Spleen (tissue), 11 donors: Measurements from ENCODE around the gene AKAP12. TPM values are rescaled to one million over a fixed set of nuclear protein-coding genes. Genes with fewer than 3 reads are reported as not detected.

Experiments
- DNase-seq: peaks from one replicate; pipeline ENCODE4 v3.0.0-alpha.2; 2020
- H3K27ac ChIP-seq, 8 donors: fragments of 200-600 bp; sonication (generic) in 7 of 8; 1 replicate in 4 of 8; 2 replicates in 4 of 8; pipeline versions ENCODE4 v1.5.0 to v1.8.0; 2016 to 2021; ENCODE audit warnings: inconsistent platforms in 4 of 8, mild to moderate bottlenecking in 4 of 8, moderate library complexity in 1 of 8
- H3K27me3 ChIP-seq, 7 donors: fragments of 200-600 bp; sonication (generic) in 6 of 7; replicated peaks in 1 of 7; 1 replicate in 4 of 7; 2 replicates in 3 of 7; pipeline versions ENCODE4 v1.5.0 to v1.8.0; 2016 to 2021; ENCODE audit warnings: inconsistent platforms in 3 of 7, mild to moderate bottlenecking in 1 of 7
- H3K36me3 ChIP-seq, 6 donors: fragments of 200-600 bp; sonication (generic) in 5 of 6; 1 replicate in 4 of 6; 2 replicates in 2 of 6; pipeline versions ENCODE4 v1.5.0 to v1.8.0; 2016 to 2021; ENCODE audit warnings: inconsistent platforms in 2 of 6
- H3K4me1 ChIP-seq, 6 donors: fragments of 200-600 bp; sonication (generic) in 5 of 6; 1 replicate in 3 of 6; 2 replicates in 3 of 6; pipeline versions ENCODE4 v1.5.0 to v1.8.0; 2016 to 2021; ENCODE audit warnings: inconsistent platforms in 3 of 6
- H3K4me3 ChIP-seq, 8 donors: fragments of 200-600 bp; sonication (generic) in 7 of 8; 1 replicate in 4 of 8; 2 replicates in 4 of 8; pipeline versions ENCODE4 v1.5.0 to v1.8.0; 2016 to 2021; ENCODE audit warnings: inconsistent platforms in 4 of 8, mild to moderate bottlenecking in 4 of 8, moderate library complexity in 2 of 8
- H3K9me3 ChIP-seq, 8 donors: fragments of 200-600 bp; sonication (generic) in 7 of 8; 1 replicate in 4 of 8; 2 replicates in 4 of 8; pipeline versions ENCODE4 v1.5.0 to v1.8.0; 2016 to 2021; ENCODE audit warnings: inconsistent platforms in 4 of 8
- POLR2A ChIP-seq, 3 donors: fragments of 450-650 bp; IDR thresholded peaks; one replicate each; pipeline ENCODE4 v1.5.1; 2017; ENCODE audit warnings: antibody characterized with exemption in 3 of 3, mild to moderate bottlenecking in 1 of 3
- POLR2AphosphoS5 ChIP-seq, 3 donors: sonication (generic); formaldehyde crosslinking; IDR thresholded peaks; one replicate each; pipeline ENCODE4 v1.5.1; 2017; ENCODE audit warnings: antibody characterized with exemption in 3 of 3
- WGBS, 5 donors: extraction: QIAGEN DNeasy Blood & Tissue Kit in 3 of 5; methylation state at CpG; one replicate each; pipeline versions ENCODE4 v1.1.5 to v1.1.7; 2013 to 2018; 5-methylcytosine and 5-hydroxymethylcytosine counted together
- intact Hi-C: fragments of 100-400 bp; cut with DNase I; formaldehyde crosslinking; loops from one replicate; pipeline ENCODE4 v1.15.0; 2023; ENCODE audit warnings: low total_unique reads
- polyA plus RNA-seq, 3 donors: library from polyadenylated mRNA; stranded (reverse); fragments of 200-250 nt; gene quantifications; one replicate each; pipeline ENCODE4 v1.2.1, GENCODE V29; 2013
- total RNA-seq, 7 donors: library from RNA; depleted of rRNA in 3 of 7; stranded (reverse); fragments of >200 nt in 3 of 7; fragmentation: NEBNext Ultra II Directional in 4 of 7; extraction: Animal tissue kit (Norgen Biotek cat#: 25700) in 4 of 7; gene quantifications; one replicate each; pipeline versions ENCODE4 v1.1.0 to v1.2.1, GENCODE V29; 2016 to 2021
- TF ChIP-seq, protein P1 (sequence below), 11 experiments: fragments of 200-600 bp in 7 of 11; fragments of 450-650 bp in 4 of 11; sonication (generic) in 4 of 11; IDR thresholded peaks in 8 of 11; conservative IDR thresholded peaks in 3 of 11; 1 replicate in 7 of 11; 2 replicates in 4 of 11; pipeline versions ENCODE4 v1.4.0 to v1.8.0; 2016 to 2021; ENCODE audit warnings: antibody characterized with exemption in 11 of 11, inconsistent platforms in 4 of 11, mild to moderate bottlenecking in 1 of 11
- donor health status: healthy with polysubstance abuse.
- donor health status: DM: no; HTN: no; CAD: no; lungs with moderate emphysema.
- donor health status: DM: no; HTN: no; CAD: no.
- donor health status: Bipolar disorder and iron deficiency.
- donor health status: healthy.
- donor health status: DM: no; HTN: no; CAD: no.
- donor health status: DM: yes; HTN: yes; CAD: no.

The AKAP12 gene
- total and polyA plus RNA-seq, 10 donors, result 3.2 to 64.7 (median 44.1) TPM

DNA sequence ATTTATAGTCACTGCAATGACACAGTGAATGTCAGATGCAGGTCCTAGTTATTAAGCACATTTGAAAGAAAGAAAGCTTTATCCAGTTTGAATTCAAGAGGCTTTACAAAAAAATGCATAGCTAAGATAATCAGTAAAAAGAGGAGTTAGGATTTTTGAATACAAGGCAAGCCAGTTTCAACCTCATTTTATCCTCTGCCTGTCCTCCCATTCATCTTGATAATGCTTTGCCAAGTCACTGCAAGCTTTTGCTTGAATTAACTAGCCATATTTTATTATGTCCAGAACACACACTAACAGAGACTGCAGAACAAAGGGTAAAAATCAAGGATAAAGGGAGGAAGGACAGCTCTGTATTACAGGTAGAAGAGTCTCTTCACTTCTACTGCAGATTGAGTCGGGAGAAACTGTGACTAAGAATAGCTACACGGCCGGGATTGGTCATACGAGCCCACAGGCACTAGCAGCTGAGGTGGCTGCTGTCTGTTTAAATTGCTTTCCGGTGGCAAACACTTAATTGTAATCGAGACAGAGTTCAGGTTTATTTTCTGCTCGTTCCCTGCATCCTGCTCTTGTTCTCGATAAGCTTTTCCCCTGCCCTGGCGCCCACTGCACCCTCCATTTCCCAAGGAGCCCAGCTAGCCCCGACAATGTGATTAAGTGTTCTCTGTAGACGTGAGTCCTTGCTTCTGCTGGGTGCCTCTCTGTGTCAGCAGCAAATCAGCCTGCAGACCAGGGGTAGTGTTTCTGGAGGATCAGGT is 30.5 kb upstream of the AKAP12 start:
- DNase-seq, result no peak
- 41 to 66% (median 44%) methylated on average over 11 of the region's 11 CpGs for WGBS, 5 donors
- Histone ChIP-seq H3K9me3 (peaks cover 0 to 34% (median 18%) of the 10 kb centered on the region in 8 donors), H3K36me3 (no peaks in the 10 kb centered on the region), H3K4me3 (no peak overlapping the region), H3K27ac (no peak overlapping the region), H3K27me3 (peaks cover 0 to 13% (median 0%) of the 10 kb centered on the region in 7 donors), H3K4me1 (peaks cover 0 to 8% (median 0%) of the 10 kb centered on the region in 6 donors)
- intact Hi-C loops, result no loop called here
- TF ChIP-seq POLR2A (IDR thresholded peaks at IDR 0.05) (no peak), POLR2AphosphoS5 (IDR thresholded peaks at IDR 0.05) (no peak)
- TF ChIP-seq, protein P1, sequence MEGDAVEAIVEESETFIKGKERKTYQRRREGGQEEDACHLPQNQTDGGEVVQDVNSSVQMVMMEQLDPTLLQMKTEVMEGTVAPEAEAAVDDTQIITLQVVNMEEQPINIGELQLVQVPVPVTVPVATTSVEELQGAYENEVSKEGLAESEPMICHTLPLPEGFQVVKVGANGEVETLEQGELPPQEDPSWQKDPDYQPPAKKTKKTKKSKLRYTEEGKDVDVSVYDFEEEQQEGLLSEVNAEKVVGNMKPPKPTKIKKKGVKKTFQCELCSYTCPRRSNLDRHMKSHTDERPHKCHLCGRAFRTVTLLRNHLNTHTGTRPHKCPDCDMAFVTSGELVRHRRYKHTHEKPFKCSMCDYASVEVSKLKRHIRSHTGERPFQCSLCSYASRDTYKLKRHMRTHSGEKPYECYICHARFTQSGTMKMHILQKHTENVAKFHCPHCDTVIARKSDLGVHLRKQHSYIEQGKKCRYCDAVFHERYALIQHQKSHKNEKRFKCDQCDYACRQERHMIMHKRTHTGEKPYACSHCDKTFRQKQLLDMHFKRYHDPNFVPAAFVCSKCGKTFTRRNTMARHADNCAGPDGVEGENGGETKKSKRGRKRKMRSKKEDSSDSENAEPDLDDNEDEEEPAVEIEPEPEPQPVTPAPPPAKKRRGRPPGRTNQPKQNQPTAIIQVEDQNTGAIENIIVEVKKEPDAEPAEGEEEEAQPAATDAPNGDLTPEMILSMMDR (IDR thresholded peaks at IDR 0.05 in 8 of 11, conservative IDR thresholded peaks at IDR 0.05 in 3 of 11), result no peak

DNA sequence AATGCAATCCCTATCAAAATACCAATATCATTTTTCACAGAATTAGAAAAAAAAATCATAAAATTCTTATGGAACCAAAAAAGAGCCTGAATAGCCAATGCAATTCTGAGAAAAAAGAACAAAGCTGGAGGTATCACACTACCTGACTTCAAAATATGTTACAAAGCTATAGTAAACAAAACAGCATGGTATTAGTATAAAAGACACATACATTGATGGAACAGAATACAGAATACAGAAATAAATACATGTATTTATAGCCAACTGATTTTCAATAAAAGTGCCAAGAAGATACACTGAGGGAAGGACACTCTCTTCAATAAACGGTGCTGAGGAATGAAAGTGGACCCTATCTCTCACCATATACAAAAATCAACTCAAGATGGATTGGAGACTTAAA is 28.7 kb upstream of the AKAP12 start:
- H3K4me3 ChIP-seq, result no peak overlapping the region
- WGBS, 5 donors, result 86 to 95% (median 95%) methylated on average over 1 of the region's 1 CpG
- no peak overlapping the region for H3K27ac ChIP-seq
- H3K9me3 ChIP-seq, result peaks cover 0 to 34% (median 18%) of the 10 kb centered on the region in 8 donors
- intact Hi-C loops, result no loop called here
- H3K36me3 ChIP-seq, result no peaks in the 10 kb centered on the region
- peaks cover 0 to 13% (median 0%) of the 10 kb centered on the region in 7 donors for H3K27me3 ChIP-seq
- H3K4me1 ChIP-seq, result peaks cover 0 to 8% (median 0%) of the 10 kb centered on the region in 6 donors
- no peak for DNase-seq
- TF ChIP-seq, protein P1 (IDR thresholded peaks at IDR 0.05 in 8 of 11, conservative IDR thresholded peaks at IDR 0.05 in 3 of 11), result no peak
- TF ChIP-seq POLR2AphosphoS5 (IDR thresholded peaks at IDR 0.05) (no peak), POLR2A (IDR thresholded peaks at IDR 0.05) (no peak)

DNA sequence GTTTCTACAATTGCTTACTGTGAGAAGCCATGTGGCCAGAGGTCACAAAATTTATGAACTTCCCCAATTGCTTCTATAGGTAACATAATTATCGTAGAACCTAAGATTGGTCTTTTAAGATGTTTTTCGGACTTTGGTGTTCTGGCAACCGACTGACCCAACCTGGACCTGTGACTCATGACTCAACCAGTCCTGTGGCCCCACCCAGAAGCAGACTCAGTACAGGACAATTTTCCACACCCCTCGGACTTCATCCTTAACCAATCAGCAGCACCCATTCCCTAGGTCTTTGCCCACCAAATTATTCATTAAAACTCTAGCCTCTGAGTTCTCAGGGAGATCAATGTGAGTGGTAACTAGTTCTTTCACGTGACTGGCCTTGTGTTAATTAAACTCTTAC is 26.4 kb upstream of the AKAP12 start:
- Histone ChIP-seq H3K9me3 (peaks cover 0 to 34% (median 18%) of the 10 kb centered on the region in 8 donors), H3K4me1 (peaks cover 0 to 8% (median 0%) of the 10 kb centered on the region in 6 donors), H3K27me3 (peaks cover 0 to 8% (median 0%) of the 10 kb centered on the region in 7 donors), H3K27ac (no peak overlapping the region), H3K4me3 (no peak overlapping the region), H3K36me3 (no peaks in the 10 kb centered on the region)
- TF ChIP-seq POLR2AphosphoS5 (IDR thresholded peaks at IDR 0.05) (no peak), POLR2A (IDR thresholded peaks at IDR 0.05) (no peak)
- TF ChIP-seq, protein P1 (IDR thresholded peaks at IDR 0.05 in 8 of 11, conservative IDR thresholded peaks at IDR 0.05 in 3 of 11), result no peak
- intact Hi-C loops, result no loop called here
- WGBS, 5 donors, result 91 to 96% (median 93%) methylated on average over 5 of the region's 5 CpGs
- DNase-seq, result no peak

DNA sequence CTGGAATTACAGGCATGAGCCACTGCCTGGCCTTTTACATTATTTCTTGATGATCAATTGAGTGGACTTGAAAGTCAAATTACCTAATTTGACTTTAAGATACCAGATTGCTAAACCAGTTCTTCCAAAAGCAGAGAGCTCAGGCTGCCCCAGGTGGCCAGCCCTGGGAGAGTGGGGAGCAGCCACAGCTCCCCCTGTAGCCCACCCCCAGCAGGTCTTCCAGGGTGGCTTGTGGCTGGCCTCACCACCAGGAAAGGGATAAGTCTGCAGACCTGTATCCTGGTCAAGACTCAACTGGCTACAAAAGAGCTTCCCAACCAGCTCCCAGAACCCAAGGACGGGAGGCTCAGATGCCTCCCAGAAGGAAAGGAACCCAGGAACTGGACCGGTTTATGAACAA is 23.8 kb upstream of the AKAP12 start:
- Histone ChIP-seq H3K27me3 (no peaks in the 10 kb centered on the region), H3K4me1 (no peaks in the 10 kb centered on the region), H3K27ac (no peak overlapping the region), H3K9me3 (peaks cover 0 to 21% (median 11%) of the 10 kb centered on the region in 8 donors), H3K36me3 (no peaks in the 10 kb centered on the region), H3K4me3 (no peak overlapping the region)
- intact Hi-C loops, result no loop called here
- 64 to 87% (median 80%) methylated on average over 2 of the region's 2 CpGs for WGBS, 5 donors
- DNase-seq, result no peak
- TF ChIP-seq POLR2A (IDR thresholded peaks at IDR 0.05), result no peak
- TF ChIP-seq, protein P1 (IDR thresholded peaks at IDR 0.05 in 8 of 11, conservative IDR thresholded peaks at IDR 0.05 in 3 of 11), result no peak
- TF ChIP-seq POLR2AphosphoS5 (IDR thresholded peaks at IDR 0.05), result no peak
